H9 (cell line): ENCODE measurements around the gene POLK. TPM values are rescaled to one million over a fixed set of nuclear protein-coding genes. Genes with fewer than 3 reads are reported as not detected.

Experiments used
- DNase-seq: peaks from one replicate; pipeline ENCODE4 v3.0.0-alpha.2; 2017
- H2AFZ ChIP-seq: one replicate; pipeline ENCODE4 v1.6.1; 2013; ENCODE audit warnings: mild to moderate bottlenecking, low read length, control low read depth, moderate library complexity
- H2AK5ac ChIP-seq: 2 replicates; pipeline ENCODE4 v1.6.1; 2013; ENCODE audit warnings: low read length, control low read depth, mixed read lengths; ENCODE audit not compliant: insufficient read length
- H2BK120ac ChIP-seq: one replicate; pipeline ENCODE4 v1.6.1; 2013; ENCODE audit warnings: low read depth, mild to moderate bottlenecking, low read length, control low read depth, inconsistent platforms; ENCODE audit not compliant: poor library complexity, severe bottlenecking
- H2BK12ac ChIP-seq: 2 replicates; pipeline ENCODE4 v1.6.1; 2013; ENCODE audit warnings: low read length, control low read depth, mixed read lengths, low read depth; ENCODE audit not compliant: insufficient read length
- H2BK15ac ChIP-seq: 2 replicates; pipeline ENCODE4 v1.6.1; 2013; ENCODE audit warnings: low read depth, low read length, control low read depth
- H2BK20ac ChIP-seq: one replicate; pipeline ENCODE4 v1.6.1; 2013; ENCODE audit warnings: low read depth, mild to moderate bottlenecking, low read length, control low read depth, inconsistent platforms; ENCODE audit not compliant: poor library complexity, severe bottlenecking
- H2BK5ac ChIP-seq: 2 replicates; pipeline ENCODE4 v1.6.1; 2013; ENCODE audit warnings: low read length, control low read depth, mixed read lengths; ENCODE audit not compliant: insufficient read length
- H3K14ac ChIP-seq: 2 replicates; pipeline ENCODE4 v1.6.1; 2013; ENCODE audit warnings: low read length, control low read depth; ENCODE audit not compliant: insufficient read depth
- H3K18ac ChIP-seq: 2 replicates; pipeline ENCODE4 v1.6.1; 2013; ENCODE audit warnings: low read depth, mild to moderate bottlenecking, mixed read lengths, low read length, control low read depth; ENCODE audit not compliant: insufficient read length
- H3K23ac ChIP-seq: 2 replicates; pipeline ENCODE4 v1.6.1; 2013; ENCODE audit warnings: low read length, control low read depth, mixed read lengths, low read depth; ENCODE audit not compliant: insufficient read length
- H3K23me2 ChIP-seq: 2 replicates; pipeline ENCODE4 v1.6.1; 2013; ENCODE audit warnings: low read depth, mild to moderate bottlenecking, mixed read lengths, low read length, control low read depth; ENCODE audit not compliant: insufficient read length, poor library complexity, severe bottlenecking
- H3K27ac ChIP-seq: 2 replicates; pipeline ENCODE4 v1.5.1; 2013; ENCODE audit warnings: low read length, control low read depth, mixed read lengths, low read depth; ENCODE audit not compliant: insufficient read length
- H3K27me3 ChIP-seq: 2 replicates; pipeline ENCODE4 v1.6.1; 2013; ENCODE audit warnings: low read length, control low read depth, inconsistent platforms; ENCODE audit not compliant: insufficient read depth
- H3K4ac ChIP-seq: 2 replicates; pipeline ENCODE4 v1.6.1; 2013; ENCODE audit warnings: low read depth, mild to moderate bottlenecking, control low read depth, inconsistent platforms, low read length, moderate library complexity
- H3K4me1 ChIP-seq: 2 replicates; pipeline ENCODE4 v1.6.1; 2013; ENCODE audit warnings: low read length, control low read depth, inconsistent platforms; ENCODE audit not compliant: insufficient read depth
- H3K4me2 ChIP-seq: 2 replicates; pipeline ENCODE4 v1.6.1; 2013; ENCODE audit warnings: low read length, control low read depth, mixed read lengths; ENCODE audit not compliant: insufficient read length, insufficient read depth
- H3K56ac ChIP-seq: 2 replicates; pipeline ENCODE4 v1.6.1; 2013; ENCODE audit warnings: low read depth, mild to moderate bottlenecking, mixed read lengths, low read length, control low read depth; ENCODE audit not compliant: insufficient read length
- H3K79me1 ChIP-seq: 2 replicates; pipeline ENCODE4 v1.6.1; 2013; ENCODE audit warnings: low read depth, mild to moderate bottlenecking, moderate library complexity, low read length, control low read depth, inconsistent platforms; ENCODE audit not compliant: insufficient read depth, poor library complexity, severe bottlenecking
- H3K79me2 ChIP-seq: 2 replicates; pipeline ENCODE4 v1.6.1; 2013; ENCODE audit warnings: low read length, control low read depth, inconsistent platforms; ENCODE audit not compliant: insufficient read depth
- H3K9ac ChIP-seq: 2 replicates; pipeline ENCODE4 v1.6.1; 2013; ENCODE audit warnings: low read length, control low read depth, mixed read lengths; ENCODE audit not compliant: insufficient read length; ENCODE audit errors: extremely low read depth
- H3K9me3 ChIP-seq: one replicate; pipeline ENCODE4 v1.6.1; 2013; ENCODE audit warnings: low read depth, low read length, inconsistent platforms; ENCODE audit not compliant: control insufficient read depth
- H3T11ph ChIP-seq: one replicate; pipeline ENCODE4 v1.6.1; 2013; ENCODE audit warnings: mild to moderate bottlenecking, low read length, control low read depth, inconsistent platforms
- H4K20me1 ChIP-seq: one replicate; pipeline ENCODE4 v1.6.1; 2013; ENCODE audit not compliant: control insufficient read depth, insufficient read length, insufficient read depth
- H4K5ac ChIP-seq: 2 replicates; pipeline ENCODE4 v1.6.1; 2013; ENCODE audit warnings: low read depth, mild to moderate bottlenecking, mixed read lengths, low read length, control low read depth; ENCODE audit not compliant: insufficient read length
- H4K8ac ChIP-seq: replicated peaks from 2 replicates; pipeline ENCODE4 v1.6.1; 2013; ENCODE audit warnings: low read length, control low read depth, mixed read lengths, low read depth; ENCODE audit not compliant: insufficient read length
- H4K91ac ChIP-seq: 2 replicates; pipeline ENCODE4 v1.6.1; 2013; ENCODE audit warnings: low read depth, mild to moderate bottlenecking, moderate library complexity, mixed read lengths, low read length, control low read depth; ENCODE audit not compliant: insufficient read length
- H3K27ac Mint-ChIP-seq, 3 experiments: 2 replicates in 2 of 3; 3 replicates in 1 of 3; pipeline ENCODE4 v1.8.0; 2020 to 2021; ENCODE audit warnings: mixed read lengths in 3 of 3, mild to moderate bottlenecking in 1 of 3, moderate library complexity in 1 of 3
- H3K27me3 Mint-ChIP-seq: 2 replicates; pipeline ENCODE4 v1.8.0; 2021; ENCODE audit warnings: low read depth, mild to moderate bottlenecking, moderate library complexity, mixed read lengths
- H3K36me3 Mint-ChIP-seq, 3 experiments: 2 replicates in 2 of 3; 3 replicates in 1 of 3; pipeline ENCODE4 v1.8.0; 2020 to 2021; ENCODE audit warnings: low read depth in 3 of 3, mixed read lengths in 3 of 3; ENCODE audit not compliant: insufficient read depth in 1 of 3
- H3K4me1 Mint-ChIP-seq, 2 experiments: 2 replicates each; pipeline ENCODE4 v1.8.0; 2020; ENCODE audit warnings: mixed read lengths in 2 of 2
- H3K4me3 Mint-ChIP-seq, 2 experiments: 2 replicates in 1 of 2; 3 replicates in 1 of 2; pipeline ENCODE4 v1.8.0; 2020 to 2021; ENCODE audit warnings: mild to moderate bottlenecking in 2 of 2, mixed read lengths in 2 of 2, moderate library complexity in 1 of 2
- H3K9me3 Mint-ChIP-seq, 2 experiments: 2 replicates in 1 of 2; 3 replicates in 1 of 2; pipeline ENCODE4 v1.8.0; 2020; ENCODE audit warnings: mild to moderate bottlenecking in 2 of 2, mixed read lengths in 2 of 2, moderate library complexity in 1 of 2
- WGBS: extraction: QIAGEN DNeasy Blood & Tissue Kit; methylation state at CpG from one replicate; pipeline ENCODE4 v1.1.7; 2013; ENCODE audit warnings: missing lambda C conversion rate, low lambda C conversion rate, mixed read lengths; ENCODE audit not compliant: insufficient read length; ENCODE audit errors: extremely low coverage; 5-methylcytosine and 5-hydroxymethylcytosine counted together
- total RNA-seq: library from RNA; stranded (reverse); gene quantifications from 2 replicates; pipeline ENCODE4 v1.2.1, GENCODE V29; 2021
- TF ChIP-seq, protein P1 (sequence below): fragments of 200-600 bp; sonication (generic); conservative IDR thresholded peaks from 3 replicates; pipeline ENCODE4 v1.8.0; 2021; ENCODE audit warnings: antibody characterized with exemption, mild to moderate bottlenecking

Gene POLK
- total RNA-seq, 1 experiment from 2014 or later: 7.6 TPM

DNA sequence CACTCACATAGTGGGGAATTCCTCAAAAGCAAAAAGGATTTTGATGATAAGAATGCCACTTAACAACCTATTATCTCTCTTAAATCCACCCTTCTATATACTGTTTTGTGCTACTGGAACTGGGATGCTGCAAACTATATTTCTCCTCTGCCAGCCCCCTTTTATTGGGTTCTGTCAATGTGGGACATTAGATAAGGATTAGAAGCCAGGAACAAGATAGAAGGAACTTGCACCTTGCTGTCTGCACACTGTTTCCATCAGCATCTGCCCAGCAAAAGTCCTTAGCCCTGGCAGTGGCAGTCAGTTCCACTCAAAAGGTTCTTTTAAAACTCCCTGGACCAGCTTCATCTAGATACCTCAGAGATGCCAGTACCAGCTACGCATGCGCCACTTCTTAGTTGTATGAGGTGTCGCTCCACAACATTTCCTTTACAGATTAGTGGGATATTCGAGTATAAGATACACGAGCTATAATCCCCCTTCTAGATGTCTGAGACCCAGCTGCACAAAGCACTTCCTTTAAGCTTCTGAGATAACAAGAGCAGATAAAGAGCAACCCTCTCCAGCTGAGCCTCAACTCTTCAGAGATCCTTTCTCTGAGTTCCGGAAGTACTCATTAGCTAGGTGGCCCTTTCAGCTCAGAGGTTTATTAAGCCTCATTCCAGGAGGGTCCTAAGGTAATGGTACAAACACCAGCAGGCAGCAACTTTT is 45.5 kb upstream of the POLK start:
- Mint-ChIP-seq H3K4me1 (peaks cover 31 to 43% of the 10 kb centered on the region in 2 experiments), H3K27me3 (no peaks in the 10 kb centered on the region), H3K27ac (peak overlapping the region in 2 of 3 experiments; percentile 9 to 10; a peak in 3 of 7 replicates), H3K4me3 (no peak overlapping the region), H3K9me3 (peaks cover 6 to 10% of the 10 kb centered on the region in 2 experiments; a peak in 4 of 5 replicates), H3K36me3 (peaks cover 4 to 15% (median 14%) of the 10 kb centered on the region in 3 experiments)
- Histone ChIP-seq H2BK5ac (no peak overlapping the region), H3K9ac (no peak overlapping the region), H3K23ac (no peak overlapping the region), H3K9me3 (no peaks in the 10 kb centered on the region), H2BK15ac (no peak overlapping the region), H2BK20ac (no peak overlapping the region), H2AFZ (no peak overlapping the region), H3K23me2 (no peaks in the 10 kb centered on the region), H3K4me2 (no peak overlapping the region), H3K18ac (no peak overlapping the region), H3K79me1 (peaks cover 7% of the 10 kb centered on the region), H3K27me3 (no peaks in the 10 kb centered on the region), H3K27ac (no peak overlapping the region), H4K5ac (no peak overlapping the region), H4K20me1 (no peaks in the 10 kb centered on the region), H2BK120ac (no peak overlapping the region), H3K56ac (no peak overlapping the region), H3K79me2 (no peaks in the 10 kb centered on the region; the same call in 1 of the 2 replicates), H4K8ac (no peak overlapping the region), H3K4me1 (peaks cover 13% of the 10 kb centered on the region), H2BK12ac (no peak overlapping the region), H4K91ac (no peak overlapping the region), H3K14ac (no peak overlapping the region), H2AK5ac (no peak overlapping the region), H3T11ph (no peak overlapping the region), H3K4ac (no peak overlapping the region)
- TF ChIP-seq, protein P1, sequence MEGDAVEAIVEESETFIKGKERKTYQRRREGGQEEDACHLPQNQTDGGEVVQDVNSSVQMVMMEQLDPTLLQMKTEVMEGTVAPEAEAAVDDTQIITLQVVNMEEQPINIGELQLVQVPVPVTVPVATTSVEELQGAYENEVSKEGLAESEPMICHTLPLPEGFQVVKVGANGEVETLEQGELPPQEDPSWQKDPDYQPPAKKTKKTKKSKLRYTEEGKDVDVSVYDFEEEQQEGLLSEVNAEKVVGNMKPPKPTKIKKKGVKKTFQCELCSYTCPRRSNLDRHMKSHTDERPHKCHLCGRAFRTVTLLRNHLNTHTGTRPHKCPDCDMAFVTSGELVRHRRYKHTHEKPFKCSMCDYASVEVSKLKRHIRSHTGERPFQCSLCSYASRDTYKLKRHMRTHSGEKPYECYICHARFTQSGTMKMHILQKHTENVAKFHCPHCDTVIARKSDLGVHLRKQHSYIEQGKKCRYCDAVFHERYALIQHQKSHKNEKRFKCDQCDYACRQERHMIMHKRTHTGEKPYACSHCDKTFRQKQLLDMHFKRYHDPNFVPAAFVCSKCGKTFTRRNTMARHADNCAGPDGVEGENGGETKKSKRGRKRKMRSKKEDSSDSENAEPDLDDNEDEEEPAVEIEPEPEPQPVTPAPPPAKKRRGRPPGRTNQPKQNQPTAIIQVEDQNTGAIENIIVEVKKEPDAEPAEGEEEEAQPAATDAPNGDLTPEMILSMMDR: no peak
- DNase-seq: no peak
- no CpG with 5 or more reads among the region's 6 CpGs for WGBS
